ENCODE measurements around the gene DNAJC21. TPM values are rescaled to one million over a fixed set of nuclear protein-coding genes. Genes with fewer than 3 reads are reported as not detected.
A peak's percentile ranks its signal among the peaks of the same experiment; 100 is the strongest.

Gene DNAJC21
- total and polyA plus RNA-seq, 9 of the 15 experiments (the other 6 are each of a cell fraction or from before 2014, with no cell fraction given): 26.6 to 105 (median 70.7) TPM

DNA sequence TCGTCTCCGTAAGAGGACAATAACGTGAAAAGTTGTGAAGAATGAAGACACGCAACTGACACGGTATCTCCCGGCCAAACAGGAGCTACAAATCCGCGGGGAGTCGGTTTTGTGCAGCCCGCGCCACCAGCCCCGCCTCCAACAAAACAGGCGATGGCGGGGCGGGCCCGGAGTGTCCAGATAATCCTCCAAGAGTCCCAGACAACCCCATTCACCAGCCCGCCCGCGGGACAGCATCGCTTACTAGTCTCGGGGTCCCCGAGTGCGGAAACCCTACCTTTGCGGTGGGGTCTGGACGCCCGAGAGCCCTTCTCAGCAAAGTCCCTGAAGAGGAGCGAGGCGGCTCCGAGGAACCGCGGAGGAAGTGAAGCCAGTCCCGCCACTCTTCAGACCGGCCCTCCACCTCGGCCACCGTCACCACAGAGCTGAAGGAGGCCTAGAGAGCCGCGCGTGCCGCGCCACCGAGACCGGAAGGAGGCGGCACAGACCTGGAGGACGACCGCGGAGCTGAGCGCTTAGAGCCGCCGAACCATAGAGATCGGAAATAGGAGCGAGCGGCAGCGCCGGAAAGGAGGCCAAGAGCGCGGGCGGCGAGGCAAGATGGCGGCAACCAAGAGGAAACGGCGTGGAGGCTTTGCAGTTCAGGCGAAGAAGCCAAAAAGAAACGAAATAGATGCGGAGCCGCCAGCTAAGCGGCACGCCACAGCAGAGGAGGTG lies 14.1 kb upstream of the DNAJC21 start, which contains the start of the genes BRIX1 and RAD1 (continued):
- peak; percentile 92 to 97 for TF ChIP-seq MNT (conservative IDR thresholded peaks at IDR 0.05)
- TF ChIP-seq STAT5A (IDR thresholded peaks at IDR 0.05; ENCODE audit: borderline replicate concordance, low read length): peak; percentile 34; the same call in 1 of the 2 replicates
- peak; percentile 55; the same call in 1 of the 2 replicates for TF ChIP-seq FOXJ2 (tag; IDR thresholded peaks at IDR 0.05)
- no peak for TF ChIP-seq ZBTB8A (IDR thresholded peaks at IDR 0.05; ENCODE audit: partially characterized antibody)
- TF ChIP-seq, protein P1, sequence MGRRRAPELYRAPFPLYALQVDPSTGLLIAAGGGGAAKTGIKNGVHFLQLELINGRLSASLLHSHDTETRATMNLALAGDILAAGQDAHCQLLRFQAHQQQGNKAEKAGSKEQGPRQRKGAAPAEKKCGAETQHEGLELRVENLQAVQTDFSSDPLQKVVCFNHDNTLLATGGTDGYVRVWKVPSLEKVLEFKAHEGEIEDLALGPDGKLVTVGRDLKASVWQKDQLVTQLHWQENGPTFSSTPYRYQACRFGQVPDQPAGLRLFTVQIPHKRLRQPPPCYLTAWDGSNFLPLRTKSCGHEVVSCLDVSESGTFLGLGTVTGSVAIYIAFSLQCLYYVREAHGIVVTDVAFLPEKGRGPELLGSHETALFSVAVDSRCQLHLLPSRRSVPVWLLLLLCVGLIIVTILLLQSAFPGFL (CRISPR knock-in tag; IDR thresholded peaks at IDR 0.05): no peak
- TF ChIP-seq ZNF699 (CRISPR knock-in tag; IDR thresholded peaks at IDR 0.05; ENCODE audit: insufficient replicate concordance): no peak
- TF ChIP-seq NONO (IDR thresholded peaks at IDR 0.05; ENCODE audit: low read depth in 2 of 2, low read length in 1 of 2): peak in 1 of 2 experiments; percentile 49; a peak in 1 of 4 replicates
- peak; percentile 100 for TF ChIP-seq NFRKB (IDR thresholded peaks at IDR 0.05; ENCODE audit: low read depth)
- no peak for TF ChIP-seq ZNF324 (CRISPR knock-in tag; IDR thresholded peaks at IDR 0.05)
- TF ChIP-seq POLR3G (IDR thresholded peaks at IDR 0.05; ENCODE audit: extremely low read depth, insufficient read length, insufficient replicate concordance): no peak
- peak; percentile 63; the same call in 1 of the 2 replicates for TF ChIP-seq ZNF431 (CRISPR knock-in tag; IDR thresholded peaks at IDR 0.05)
- TF ChIP-seq ZZZ3 (IDR thresholded peaks at IDR 0.05): peak; percentile 70
- no peak for TF ChIP-seq HDAC3 (IDR thresholded peaks at IDR 0.05; ENCODE audit: borderline replicate concordance, partially characterized antibody)
- TF ChIP-seq EHMT2 (IDR thresholded peaks at IDR 0.05): peak; percentile 42; the same call in 1 of the 2 replicates
- peak; percentile 96 for TF ChIP-seq SIN3B (IDR thresholded peaks at IDR 0.05; ENCODE audit: low read depth)
- no peak for TF ChIP-seq ZNF347 (CRISPR knock-in tag; IDR thresholded peaks at IDR 0.05; ENCODE audit: low read depth)
- no peak for TF ChIP-seq ZBED1 (IDR thresholded peaks at IDR 0.05)
- TF ChIP-seq CCNT2 (IDR thresholded peaks at IDR 0.05; ENCODE audit: borderline replicate concordance, extremely low read depth, insufficient read length, low read depth, low read length): peak; percentile 71
- no peak for TF ChIP-seq BCL6 (CRISPR knock-in tag; IDR thresholded peaks at IDR 0.05)
- no peak for TF ChIP-seq TCF15 (CRISPR knock-in tag; IDR thresholded peaks at IDR 0.05)
- 0 out of 2 replicates have a peak, but pooled peaks have one; percentile 21 for TF ChIP-seq HEY1 (CRISPR knock-in tag; IDR thresholded peaks at IDR 0.05; ENCODE audit: borderline replicate concordance)
- peak; percentile 89 for TF ChIP-seq ATF7 (IDR thresholded peaks at IDR 0.05)
- no peak for TF ChIP-seq FOXP1 (CRISPR knock-in tag; IDR thresholded peaks at IDR 0.05)
- TF ChIP-seq ZFP1 (CRISPR knock-in tag; IDR thresholded peaks at IDR 0.05): no peak
- peak; percentile 97 for TF ChIP-seq ZBTB17 (CRISPR knock-in tag; IDR thresholded peaks at IDR 0.05)
- TF ChIP-seq COPS2 (conservative IDR thresholded peaks at IDR 0.05): no peak
